Measurements from ENCODE around the gene KAZN.

Gene KAZN

GRCh38 chr1:14826172-14826636 is 227.7 kb downstream of the KAZN start:
- peak; percentile 95 for DNase-seq (ENCODE audit: low read depth)
- TF ChIP-seq CTCF (conservative IDR thresholded peaks at IDR 0.05; ENCODE audit: low read depth, low read length) = peak; percentile 45
- H3K4me3 ChIP-seq (ENCODE audit: low read depth, low read length) = no peak overlapping the region

GRCh38 chr1:14826731-14827326 is 228.3 kb downstream of the KAZN start:
- TF ChIP-seq CTCF (conservative IDR thresholded peaks at IDR 0.05; ENCODE audit: low read depth, low read length) = no peak
- no peak overlapping the region for H3K4me3 ChIP-seq (ENCODE audit: low read depth, low read length)
- DNase-seq (ENCODE audit: low read depth) = no peak

GRCh38 chr1:14827870-14828269 is 229.4 kb downstream of the KAZN start:
- H3K4me3 ChIP-seq (ENCODE audit: low read depth, low read length) = no peak overlapping the region
- TF ChIP-seq CTCF (conservative IDR thresholded peaks at IDR 0.05; ENCODE audit: low read depth, low read length) = no peak
- no peak for DNase-seq (ENCODE audit: low read depth)

GRCh38 chr1:14828665-14829064 is 230.2 kb downstream of the KAZN start:
- TF ChIP-seq CTCF (conservative IDR thresholded peaks at IDR 0.05; ENCODE audit: low read depth, low read length) = no peak
- DNase-seq (ENCODE audit: low read depth) = no peak
- H3K4me3 ChIP-seq (ENCODE audit: low read depth, low read length) = no peak overlapping the region

- no peak overlapping the region for H3K4me3 ChIP-seq (ENCODE audit: low read depth, low read length)
- TF ChIP-seq CTCF (conservative IDR thresholded peaks at IDR 0.05; ENCODE audit: low read depth, low read length) = no peak
- DNase-seq (ENCODE audit: low read depth) = peak; percentile 88
Observed at GRCh38 chr1:14835725-14836124, 237.2 kb downstream of the KAZN start.

- TF ChIP-seq CTCF (conservative IDR thresholded peaks at IDR 0.05; ENCODE audit: low read depth, low read length) = no peak
- no peak for DNase-seq (ENCODE audit: low read depth)
- no peak overlapping the region for H3K4me3 ChIP-seq (ENCODE audit: low read depth, low read length)
Observed at GRCh38 chr1:14836426-14837140, 238.1 kb downstream of the KAZN start.

GRCh38 chr1:14840374-14840773 is 241.9 kb downstream of the KAZN start:
- TF ChIP-seq CTCF (conservative IDR thresholded peaks at IDR 0.05; ENCODE audit: low read depth, low read length) = no peak
- H3K4me3 ChIP-seq (ENCODE audit: low read depth, low read length) = no peak overlapping the region
- DNase-seq (ENCODE audit: low read depth) = no peak

Data from choroid plexus epithelial cell (primary cell).